HG03342 (cell line): ENCODE results near the gene CTDP1.

Experiments used
- ATAC-seq: cut with Tn5 transposase; IDR thresholded peaks from one replicate; pipeline ENCODE4 v1.9.1; 2021; ENCODE audit warnings: mild to moderate bottlenecking, moderate library complexity; ENCODE audit not compliant: unreplicated experiment

The CTDP1 gene

DNA sequence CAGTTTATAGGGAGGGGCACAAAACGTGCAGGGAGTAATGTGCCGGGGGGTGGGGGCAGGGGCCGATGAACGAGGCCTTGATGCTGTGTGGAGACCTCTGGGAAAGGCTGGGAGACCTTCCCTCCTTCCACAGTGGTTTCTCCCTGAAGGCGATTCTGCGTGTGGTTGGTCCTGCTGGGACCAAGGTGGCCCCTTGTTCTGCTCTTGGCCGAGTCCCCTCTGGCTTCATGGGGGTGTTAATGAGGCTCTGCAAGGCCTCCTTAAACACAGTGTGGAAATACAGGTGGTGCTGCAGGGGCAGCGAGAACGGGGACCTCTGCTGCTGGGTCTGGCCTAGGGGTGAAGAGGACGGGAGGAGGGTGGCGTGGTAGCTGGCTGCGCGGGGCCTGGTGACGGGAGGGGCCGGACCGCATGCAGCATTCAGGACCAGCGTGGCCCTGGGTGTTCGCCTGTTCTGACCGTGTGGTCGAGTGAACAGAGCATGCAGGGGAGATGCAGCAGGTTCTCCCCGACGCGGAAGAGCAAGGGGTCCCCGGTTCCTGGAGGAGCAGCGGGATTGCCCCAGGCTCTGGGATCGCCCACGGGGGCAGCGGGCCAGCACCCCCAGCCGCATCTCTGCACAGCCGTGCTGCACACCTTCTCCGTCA is 76.0 kb downstream of the CTDP1 start:
- ATAC-seq, result no peak

DNA sequence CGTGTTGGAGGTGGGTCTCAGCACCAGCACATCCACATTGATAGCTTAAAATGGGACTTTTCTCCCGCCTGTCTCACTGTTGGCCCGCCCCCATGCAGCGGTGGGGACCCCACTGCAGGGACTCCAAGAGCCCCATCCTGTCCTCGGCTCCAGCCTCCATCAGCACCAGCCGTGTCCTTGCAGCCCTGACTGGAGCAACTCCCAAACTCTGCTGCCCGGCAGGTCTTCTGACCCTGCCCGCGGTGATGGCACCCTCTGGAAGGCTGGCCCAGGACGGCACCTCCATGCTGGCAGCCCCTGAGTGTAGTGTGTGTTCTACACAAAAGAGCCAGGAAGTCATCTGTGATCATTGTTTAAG is 76.5 kb downstream of the CTDP1 start:
- ATAC-seq, result no peak

DNA sequence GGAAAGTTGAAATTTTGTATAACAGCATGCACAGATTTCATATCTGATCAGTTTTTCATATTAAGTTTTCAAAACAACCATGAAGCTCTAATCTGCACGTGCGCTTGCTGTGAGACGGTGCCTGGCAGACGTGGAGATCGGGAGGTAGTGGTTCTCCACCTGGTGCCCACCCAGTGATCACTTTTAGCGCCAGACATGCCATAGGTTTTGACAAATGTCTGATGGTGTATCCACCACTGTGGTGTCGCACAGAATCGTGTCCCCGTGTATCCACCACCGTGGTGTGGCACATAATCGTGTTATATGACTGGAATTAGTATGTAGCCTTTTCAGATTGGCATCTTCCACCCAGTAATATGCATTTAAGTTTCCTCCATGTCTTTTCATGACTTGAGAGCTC is 77.2 kb downstream of the CTDP1 start:
- no peak for ATAC-seq

DNA sequence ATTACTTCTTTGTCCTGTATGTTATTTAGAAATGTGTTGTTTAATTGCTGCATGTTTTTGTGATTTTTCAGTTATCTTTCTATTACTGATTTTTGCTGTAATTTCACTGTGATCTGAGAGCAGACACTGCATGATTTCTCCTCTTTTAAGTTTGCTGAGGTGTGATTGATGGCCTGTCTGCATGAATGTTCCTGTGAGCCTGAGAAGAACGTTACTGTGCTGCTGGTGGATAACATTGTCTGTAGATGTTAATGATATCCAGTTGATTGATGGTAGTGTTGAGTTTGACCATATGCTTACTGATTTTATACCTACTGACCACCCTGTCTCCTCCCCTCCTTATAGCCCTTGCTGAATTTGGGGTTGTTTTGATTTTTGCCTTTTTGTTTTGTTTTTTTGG is 80.7 kb downstream of the CTDP1 start:
- ATAC-seq, result no peak

DNA sequence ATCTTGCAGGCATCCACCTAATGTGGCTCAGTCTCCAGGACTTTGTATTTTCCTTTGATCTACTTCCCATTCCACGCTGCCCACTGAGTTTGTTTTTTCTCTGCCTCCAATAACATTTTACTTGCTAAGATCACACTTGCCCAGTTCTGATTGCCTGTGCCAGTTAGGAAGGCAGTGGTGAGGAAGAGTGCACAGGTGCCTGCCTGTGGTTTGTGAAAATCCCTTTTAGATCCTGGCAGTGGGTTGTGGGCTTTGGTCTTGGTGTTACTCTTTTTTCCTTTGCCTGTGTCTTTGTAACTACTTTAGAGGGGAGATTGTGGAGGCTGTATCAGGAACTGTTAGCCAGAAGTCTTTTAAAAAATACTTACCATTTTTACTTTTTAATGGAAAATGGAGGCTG is 81.3 kb downstream of the CTDP1 start:
- ATAC-seq, result no peak

DNA sequence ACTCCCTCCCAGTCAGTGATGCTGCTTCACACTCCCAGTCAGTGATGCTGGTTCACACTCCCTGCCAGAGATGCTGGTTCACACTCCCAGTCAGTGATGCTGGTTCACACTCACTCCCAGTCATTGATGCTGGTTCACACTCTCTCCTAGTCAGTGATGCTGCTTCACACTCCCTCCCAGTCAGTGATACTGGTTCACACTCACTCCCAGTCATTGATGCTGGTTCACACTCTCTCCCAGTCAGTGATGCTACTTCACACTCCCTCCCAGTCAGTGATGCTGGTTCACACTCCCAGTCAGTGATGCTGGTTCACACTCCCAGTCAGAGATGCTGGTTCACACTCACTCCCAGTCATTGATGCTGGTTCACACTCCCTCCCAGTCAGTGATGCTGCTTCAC is 83.8 kb downstream of the CTDP1 start:
- no peak for ATAC-seq

DNA sequence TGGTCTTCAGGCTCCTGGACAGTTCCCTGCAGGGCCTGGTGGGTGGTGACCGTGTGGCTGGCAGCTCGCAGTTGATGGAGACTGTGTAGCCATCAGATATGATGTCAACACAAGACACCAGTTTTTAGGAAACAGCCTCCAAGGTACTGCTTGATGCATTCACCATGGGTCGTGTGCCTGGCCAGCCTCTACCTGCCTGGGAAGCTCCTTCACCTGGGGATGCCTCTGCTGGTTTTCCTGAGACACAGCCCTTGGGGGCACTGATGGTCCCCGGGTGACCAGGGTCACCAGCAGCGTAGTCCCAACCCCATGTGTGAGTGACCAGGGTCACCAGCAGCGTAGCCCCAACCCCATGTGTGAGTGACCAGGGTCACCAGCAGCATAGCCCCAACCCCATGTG is 84.5 kb downstream of the CTDP1 start:
- ATAC-seq, result no peak

DNA sequence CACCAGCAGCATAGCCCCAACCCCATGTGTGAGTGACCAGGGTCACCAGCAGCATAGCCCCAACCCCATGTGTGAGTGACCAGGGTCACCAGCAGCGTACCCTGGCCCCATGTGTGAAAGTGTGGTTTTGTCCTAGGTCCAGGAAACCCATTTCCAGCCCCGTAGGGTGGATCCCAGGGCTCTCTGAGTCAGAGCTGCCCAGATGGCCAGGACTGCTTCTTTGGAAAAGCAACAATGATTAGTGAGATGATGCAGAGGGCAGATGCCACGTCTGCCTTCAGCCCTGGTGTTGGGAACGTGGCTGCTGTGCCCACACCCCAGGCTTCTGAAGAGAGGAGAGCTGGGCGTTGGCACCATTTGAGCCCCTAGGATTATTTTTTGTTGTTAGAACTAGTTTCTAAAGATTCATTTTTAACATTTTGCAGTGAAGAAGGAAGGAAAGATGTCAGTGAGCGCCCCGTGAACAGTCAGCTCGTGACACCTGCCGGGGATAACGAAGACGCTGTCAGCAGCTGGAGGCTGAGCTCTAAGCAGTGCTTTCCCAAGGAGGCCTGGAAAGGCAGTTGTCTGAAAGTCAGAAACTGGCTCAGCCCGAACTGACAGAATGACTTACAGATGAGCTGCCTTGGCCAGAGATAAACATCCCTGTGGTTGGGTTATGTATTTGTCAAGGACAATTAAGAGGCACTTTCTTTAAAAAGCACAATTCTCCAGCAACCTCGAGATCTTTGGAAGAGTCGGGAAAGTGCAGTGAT is 86.1 kb downstream of the CTDP1 start:
- no peak for ATAC-seq

DNA sequence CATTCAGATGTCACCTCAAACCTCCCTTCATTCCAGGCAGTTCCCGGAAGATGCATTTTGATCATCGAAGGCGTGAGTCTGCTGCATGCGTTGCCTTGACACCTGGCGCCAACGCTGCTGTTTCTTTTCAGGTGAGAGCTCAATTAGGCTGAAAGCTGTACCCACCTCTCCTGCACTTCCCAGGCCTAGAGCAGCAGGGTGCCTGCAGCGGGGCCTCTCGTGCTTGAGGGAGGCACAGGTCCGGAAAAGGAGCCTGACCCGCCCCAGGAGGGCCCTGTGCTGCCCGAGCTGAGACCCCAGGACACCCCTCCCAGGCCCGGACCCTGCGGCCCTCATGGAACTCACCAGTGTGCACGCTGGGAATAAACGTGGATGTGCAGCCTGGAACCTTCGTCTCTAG is 86.7 kb downstream of the CTDP1 start:
- no peak for ATAC-seq

DNA sequence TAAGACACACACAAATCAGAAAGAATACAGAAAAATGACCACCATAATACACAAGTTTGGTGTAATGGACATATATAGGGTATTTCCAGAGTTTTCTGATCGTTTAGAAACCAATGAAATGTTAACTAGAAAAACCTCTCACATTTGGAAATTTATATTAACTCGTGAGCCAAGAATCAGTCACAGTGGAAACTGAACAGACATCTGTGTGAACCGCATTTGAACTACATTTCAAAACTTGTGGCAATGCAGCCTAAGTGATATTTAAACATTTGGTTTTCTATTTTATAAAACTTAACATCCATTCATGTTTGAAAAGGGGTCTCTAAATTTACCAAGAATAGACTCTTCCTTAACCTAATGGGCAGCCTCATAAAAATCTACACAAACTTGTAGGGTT is 89.1 kb downstream of the CTDP1 start:
- no peak for ATAC-seq

DNA sequence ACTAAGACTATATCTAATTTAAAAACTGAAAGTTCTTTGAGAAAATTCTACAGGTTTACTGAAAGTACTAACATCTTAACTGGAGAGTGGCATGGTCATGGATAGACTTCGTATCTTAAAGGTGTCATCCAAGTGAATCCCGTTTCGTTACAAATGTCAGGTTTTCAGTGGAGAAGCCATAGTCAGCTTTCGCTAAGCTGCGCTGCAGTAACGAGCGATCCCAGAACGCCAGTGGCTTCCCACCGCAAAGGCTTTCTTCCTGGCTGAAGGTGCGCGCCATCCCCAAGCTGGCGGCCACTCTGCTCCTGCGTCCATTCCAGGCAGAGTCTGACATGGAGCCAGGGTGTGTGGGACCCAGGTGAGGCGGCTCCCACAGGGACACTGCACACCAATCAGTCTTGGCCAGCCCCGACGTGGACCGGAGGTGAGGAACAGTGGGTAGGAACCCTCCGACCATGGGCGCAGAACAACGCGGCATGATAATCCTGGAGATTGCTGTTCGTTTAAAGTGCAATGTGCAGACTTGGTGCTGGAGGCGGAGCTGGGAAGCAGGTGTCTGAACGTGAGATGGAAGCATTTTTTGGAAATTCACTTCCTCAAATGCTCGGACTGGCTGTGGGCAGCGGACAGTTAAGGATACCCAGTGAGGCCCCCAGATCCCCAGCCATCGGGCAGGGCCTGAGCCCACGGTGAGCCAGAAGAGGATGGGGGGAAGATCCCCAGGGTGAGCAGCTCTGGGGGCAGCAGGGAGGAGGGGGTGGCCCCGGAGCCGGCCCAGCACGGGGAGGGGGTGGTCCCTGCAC is 90.3 kb downstream of the CTDP1 start:
- ATAC-seq, result no peak

DNA sequence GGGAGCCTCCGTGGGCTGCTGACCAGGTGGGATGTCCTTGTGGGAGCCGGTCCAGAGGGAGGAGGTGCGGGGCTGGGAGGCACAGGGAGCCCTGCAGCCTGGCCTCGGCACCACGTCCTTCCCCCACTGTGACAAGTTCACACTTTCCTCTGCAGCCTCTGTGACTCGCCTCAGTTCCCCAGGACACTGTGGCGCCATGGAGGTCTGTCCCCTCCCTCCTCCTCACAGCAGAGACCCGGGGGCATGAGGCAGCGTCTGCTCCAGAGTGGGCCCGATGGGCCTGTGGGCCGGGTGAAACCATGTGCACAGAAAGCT is 90.9 kb downstream of the CTDP1 start:
- ATAC-seq, result no peak

DNA sequence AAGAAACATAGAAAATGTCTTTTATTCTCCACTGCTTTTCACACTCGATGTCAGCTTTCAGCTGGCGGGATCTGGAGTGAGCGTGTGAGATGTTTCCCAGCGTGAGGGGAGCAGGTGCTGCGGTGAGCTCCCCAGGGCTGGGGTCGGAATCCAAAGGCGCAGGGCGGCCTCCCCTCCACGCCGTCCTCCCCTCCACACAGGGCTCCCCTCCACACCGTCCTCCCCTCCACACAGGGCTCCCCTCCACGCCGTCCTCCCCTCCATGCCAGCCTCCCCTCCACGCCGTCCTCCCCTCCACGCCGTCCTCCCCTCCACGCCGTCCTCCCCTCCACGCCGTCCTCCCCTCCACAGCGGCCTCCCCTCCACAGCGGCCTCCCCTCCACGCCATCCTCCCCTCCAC is 91.2 kb downstream of the CTDP1 start:
- no peak for ATAC-seq

DNA sequence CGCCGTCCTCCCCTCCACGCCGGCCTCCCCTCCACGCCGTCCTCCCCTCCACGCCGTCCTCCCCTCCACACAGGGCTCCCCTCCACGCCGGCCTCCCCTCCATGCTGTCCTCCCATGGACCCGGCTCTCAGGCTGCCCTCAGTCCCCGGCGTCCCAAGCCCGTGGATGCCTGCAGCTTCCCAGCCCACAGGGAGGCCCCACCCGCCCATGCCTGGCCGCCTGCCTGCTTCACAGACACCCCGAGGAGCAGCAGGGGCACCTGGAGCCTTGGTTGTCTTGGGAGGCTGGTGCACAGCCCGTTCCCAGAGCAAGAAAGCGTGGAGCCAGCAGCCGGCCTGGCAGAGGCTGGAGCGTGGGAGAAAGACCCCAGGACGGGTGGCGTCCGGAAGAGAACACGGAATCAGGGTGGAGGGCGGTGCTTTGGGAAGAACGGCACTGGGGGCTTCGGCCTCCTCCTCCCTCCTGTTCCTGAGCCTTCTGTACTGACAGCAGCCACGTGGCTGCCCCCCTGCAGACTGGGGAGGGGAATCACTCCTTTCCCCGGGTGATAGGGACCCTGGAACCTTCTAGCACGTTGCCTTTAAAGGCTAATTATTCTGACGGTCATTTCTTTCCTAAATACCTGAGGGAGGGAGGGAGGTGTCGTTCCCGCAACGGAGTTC is 92.0 kb downstream of the CTDP1 start:
- ATAC-seq, result no peak

DNA sequence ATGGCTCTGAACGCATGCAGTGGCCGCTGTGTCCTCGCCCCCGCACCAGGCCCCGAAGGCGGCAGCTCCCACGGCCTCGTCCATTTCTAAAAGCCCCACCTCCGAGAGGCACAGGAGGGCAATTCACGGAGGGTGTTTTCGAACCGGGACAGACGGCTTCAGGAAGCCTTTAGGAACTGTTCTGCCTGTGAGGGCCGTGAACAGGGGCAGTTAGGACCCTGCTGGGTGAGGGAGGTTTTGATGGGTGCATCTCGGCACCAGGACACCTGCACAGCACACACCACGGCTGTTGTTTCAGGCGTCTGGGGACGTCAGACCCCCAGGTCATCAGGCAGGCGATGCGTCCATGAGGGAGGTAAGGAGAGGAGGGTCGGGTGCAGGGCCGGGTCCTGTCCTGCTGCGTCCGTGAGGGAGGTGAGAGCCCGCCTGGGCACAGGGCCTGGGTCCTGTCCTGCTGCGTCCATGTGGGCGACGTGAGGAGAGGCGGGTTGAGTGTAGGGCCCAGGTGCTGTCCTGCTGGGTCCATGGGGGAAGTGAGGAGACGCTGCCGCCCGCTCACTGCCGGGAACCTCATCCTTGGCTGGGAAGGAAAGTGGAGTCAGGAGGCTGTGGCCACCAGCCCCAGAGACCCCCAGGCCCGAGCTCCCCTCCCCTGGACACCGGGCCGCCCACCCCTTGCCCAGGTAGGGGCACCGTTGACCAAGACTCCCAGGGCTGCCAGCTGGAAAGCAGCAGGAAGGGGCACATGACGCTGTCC is 92.7 kb downstream of the CTDP1 start:
- no peak for ATAC-seq

DNA sequence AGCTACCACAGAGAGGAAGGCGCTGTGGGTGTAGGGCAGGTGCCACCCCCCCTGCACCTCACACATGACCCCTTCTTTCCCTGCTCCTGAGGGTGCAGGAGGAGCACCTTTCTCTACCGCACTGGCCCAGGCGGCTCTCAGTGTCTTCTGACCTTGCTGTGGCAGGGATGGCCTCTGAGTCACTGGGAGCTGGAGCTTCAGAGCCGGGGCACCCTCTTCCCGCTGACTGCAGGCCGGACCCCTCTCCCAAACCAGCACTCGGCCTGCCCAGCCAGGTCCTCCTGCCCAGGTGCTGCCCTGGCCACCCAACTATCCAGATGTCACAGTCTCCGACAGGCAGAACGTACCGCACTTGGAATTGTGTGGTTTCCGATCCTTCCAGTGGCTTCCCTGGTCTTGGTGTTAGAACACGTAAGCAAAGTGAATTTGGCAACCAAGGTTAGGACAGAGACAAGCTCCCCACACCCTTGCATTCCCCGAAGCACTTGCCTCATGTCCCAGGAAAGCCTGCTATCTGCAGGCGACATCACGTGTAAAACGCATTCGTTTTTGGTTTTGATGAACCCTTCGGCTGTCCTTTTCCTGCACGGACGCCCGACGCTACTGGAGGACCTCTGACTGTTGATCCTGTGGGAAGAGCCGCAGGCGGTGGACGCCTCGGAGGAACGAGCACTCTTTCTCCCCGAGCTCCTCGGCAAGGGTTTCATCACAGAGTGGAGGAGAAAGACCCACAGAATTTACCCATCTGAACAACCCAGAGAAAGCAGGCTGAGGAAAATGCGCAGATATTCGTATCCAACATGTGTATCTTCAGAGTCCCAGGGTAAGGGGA is 93.5 kb downstream of the CTDP1 start:
- ATAC-seq, result no peak

DNA sequence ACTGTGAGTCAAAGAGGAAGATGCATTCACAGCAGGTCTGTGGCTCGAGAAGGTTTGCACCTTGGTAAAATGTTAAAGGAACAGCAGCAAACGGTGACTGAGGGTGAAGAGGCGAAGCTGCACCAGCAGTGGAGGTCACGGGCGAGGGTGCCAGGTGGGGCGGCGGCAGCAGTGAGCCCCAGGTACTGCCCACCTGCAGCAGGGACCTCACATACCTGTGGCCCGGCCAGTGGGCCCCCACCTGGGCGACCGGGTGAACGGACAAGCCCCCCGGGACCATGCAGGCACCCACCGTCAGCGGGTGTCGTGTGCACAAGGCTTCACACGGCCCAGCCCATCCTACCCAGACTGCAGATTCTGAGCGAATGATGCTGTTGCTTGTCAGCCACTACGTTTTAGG is 94.5 kb downstream of the CTDP1 start:
- ATAC-seq, result no peak

DNA sequence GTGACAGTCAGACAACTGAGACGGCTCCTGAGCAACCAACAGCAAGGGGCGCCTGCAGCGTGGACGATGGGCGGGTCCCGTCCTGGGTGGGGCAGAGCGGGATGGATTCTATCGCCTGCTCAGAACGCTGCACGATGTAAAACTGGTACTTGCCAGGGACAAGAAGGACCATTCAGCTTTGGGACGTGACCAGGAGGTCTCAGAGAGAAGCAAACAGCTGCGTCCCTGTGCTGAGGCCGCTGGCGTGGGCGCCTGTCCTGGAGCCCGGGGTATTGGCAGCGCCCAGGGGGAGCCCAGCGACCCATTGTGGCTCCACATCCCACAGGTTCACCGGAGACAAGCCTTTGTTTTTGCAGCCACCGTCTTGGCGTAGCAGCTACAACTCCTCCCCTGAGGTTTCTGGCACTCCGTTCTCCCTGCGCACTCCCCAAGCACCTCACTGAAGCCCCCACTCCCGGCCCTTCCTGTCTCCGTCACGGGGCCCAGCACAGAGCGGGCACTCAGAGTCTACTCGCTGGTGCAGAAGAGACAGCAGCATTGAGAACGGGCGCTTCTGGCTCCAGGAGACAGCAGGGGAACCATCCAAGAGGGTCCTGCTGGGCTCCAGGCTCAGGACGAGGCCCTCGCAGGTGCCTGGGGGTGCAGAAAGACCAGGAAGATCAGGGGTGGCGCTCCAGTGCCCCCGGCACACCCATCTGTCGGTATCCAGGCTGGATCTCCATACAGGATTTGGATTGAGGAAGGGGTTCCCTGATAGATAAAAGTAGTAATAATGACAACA is 96.0 kb downstream of the CTDP1 start:
- ATAC-seq, result no peak

DNA sequence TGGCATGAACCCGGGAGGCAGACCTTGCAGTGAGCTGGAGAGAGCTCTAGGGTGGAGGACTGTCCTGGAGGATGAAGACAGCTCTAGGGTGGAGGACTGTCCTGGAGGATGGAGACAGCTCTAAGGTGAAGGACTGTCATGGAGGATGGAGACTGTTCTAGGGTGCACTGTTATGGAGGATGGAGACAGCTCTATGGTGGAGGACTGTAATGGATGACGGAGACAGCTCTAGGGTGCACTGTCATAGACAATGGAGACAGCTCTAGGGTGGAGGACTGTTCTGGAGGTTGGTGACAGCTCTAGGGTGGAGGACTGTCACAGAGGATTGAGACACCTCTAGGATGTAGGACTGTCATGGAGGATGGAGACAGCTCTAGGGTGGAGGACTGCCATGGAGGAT is 97.1 kb downstream of the CTDP1 start:
- ATAC-seq, result no peak
